Erythroblast (primary cell): ENCODE results near the gene NXPH2.

ENCODE experiments used
- GATA1 ChIP-seq: IDR thresholded peaks from 2 replicates; pipeline ENCODE4 v1.6.1; 2011; ENCODE audit warnings: low read depth, mild to moderate bottlenecking, control low read depth, low read length, moderate library complexity
- POLR2A ChIP-seq: IDR thresholded peaks from 2 replicates; pipeline ENCODE4 v1.6.1; 2011; ENCODE audit warnings: mild to moderate bottlenecking, low read length

- TF ChIP-seq POLR2A (no peak), GATA1 (no peak)
These were observed 49.6 kb downstream of the NXPH2 start for GRCh38 chr2:138730497-138731030.
